NOMO-1 (cell line): Measurements from ENCODE around the gene SLC29A1.

ENCODE experiments used
- DNase-seq, 2 experiments: peaks; one replicate each; lab custom pipeline; 2025; ENCODE audit not compliant: unreplicated experiment in 2 of 2; lab: John Stamatoyannopoulos, UW

Gene SLC29A1

GRCh38 chr6:44277763-44278162 is 54.4 kb downstream of the SLC29A1 start:
- DNase-seq: no peak

DNA sequence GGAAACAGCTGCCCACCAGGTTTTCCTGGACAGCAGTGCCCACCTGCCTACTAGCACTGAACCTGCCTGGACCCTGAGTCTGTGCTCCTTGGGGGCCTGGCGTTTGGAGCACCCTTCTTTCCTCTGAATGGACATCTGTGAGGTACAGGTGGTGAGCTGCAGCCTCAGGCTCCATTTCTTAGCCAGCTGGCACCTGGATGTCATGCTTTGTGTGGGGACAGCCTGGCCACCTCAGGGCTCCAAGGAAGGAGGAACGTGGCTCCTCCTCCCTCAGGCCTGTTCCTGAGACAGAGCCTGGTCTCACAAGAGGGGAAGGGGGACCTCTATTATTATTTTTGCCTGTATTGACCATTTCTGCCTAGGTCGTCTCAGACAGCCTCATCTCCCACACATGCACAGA is 54.9 kb downstream of the SLC29A1 start:
- DNase-seq: no peak

- no peak for DNase-seq
Measured at GRCh38 chr6:44278774-44279697, 55.6 kb downstream of the SLC29A1 start.
